ENCODE data around the gene KCNJ8.

GRCh38 chr12:21800011-21800410 is 25.5 kb upstream of the KCNJ8 start:
- no peak for TF ChIP-seq CTCF (IDR thresholded peaks at IDR 0.05)
- no peak for TF ChIP-seq POLR2A (IDR thresholded peaks at IDR 0.05)
